H1 (cell line): ENCODE results near the gene PLK1. TPM values are rescaled to one million over a fixed set of nuclear protein-coding genes. Genes with fewer than 3 reads are reported as not detected.

ENCODE experiments used
- CTCF ChIA-PET: fragments of 300-600 bp; sonication (Branson Sonifier 250); formaldehyde crosslinking; loops from one replicate; lab custom pipeline; 2021; ENCODE audit not compliant: partially characterized antibody; lab: Charles Lee
- POLR2A ChIA-PET: fragments of 300-600 bp; sonication (Branson Sonifier 250); formaldehyde crosslinking; loops from one replicate; lab custom pipeline; 2021; ENCODE audit warnings: inconsistent platforms; ENCODE audit not compliant: partially characterized antibody; lab: Charles Lee
- DNase-seq, 2 experiments: peaks; one replicate each; pipeline versions ENCODE4 v3.0.0 to v3.0.0-alpha.2; 2010 to 2022; ENCODE audit warnings: low spot score in 2 of 2, low read depth in 1 of 2, mixed read lengths in 1 of 2
- FAIRE-seq: peaks from 2 replicates; lab custom pipeline; 2011; peaks lifted over from hg19 to GRCh38; lab: Jason Lieb, UNC
- H2AFZ ChIP-seq: 2 replicates; pipeline ENCODE4 v1.8.1; 2012; ENCODE audit warnings: low read length, inconsistent platforms
- H2AK5ac ChIP-seq: 2 replicates; pipeline ENCODE4 v1.6.1; 2013; ENCODE audit warnings: low read depth, low read length
- H2BK120ac ChIP-seq: replicated peaks from 2 replicates; pipeline ENCODE3; 2013; ENCODE audit warnings: low read depth, low read length, inconsistent platforms
- H2BK12ac ChIP-seq: 2 replicates; pipeline ENCODE4 v1.6.1; 2013; ENCODE audit warnings: low read depth, low read length
- H2BK15ac ChIP-seq: 2 replicates; pipeline ENCODE4 v1.6.1; 2013; ENCODE audit warnings: low read length
- H2BK20ac ChIP-seq: 2 replicates; pipeline ENCODE4 v1.6.1; 2013; ENCODE audit warnings: low read length
- H2BK5ac ChIP-seq: 2 replicates; pipeline ENCODE4 v1.6.1; 2013; ENCODE audit warnings: low read depth, low read length
- H3K14ac ChIP-seq: 2 replicates; pipeline ENCODE4 v1.6.1; 2013; ENCODE audit warnings: inconsistent platforms; ENCODE audit not compliant: insufficient read length
- H3K18ac ChIP-seq: 2 replicates; pipeline ENCODE4 v1.6.1; 2013; ENCODE audit warnings: low read length; ENCODE audit errors: extremely low read depth
- H3K23ac ChIP-seq: 2 replicates; pipeline ENCODE4 v1.6.1; 2013; ENCODE audit warnings: inconsistent platforms; ENCODE audit not compliant: insufficient read length
- H3K23me2 ChIP-seq: 2 replicates; pipeline ENCODE4 v1.6.1; 2013; ENCODE audit warnings: low read depth, low read length
- H3K27ac ChIP-seq: 2 replicates; pipeline ENCODE4 v1.6.1; 2011; ENCODE audit warnings: low read depth, low read length, inconsistent platforms
- H3K27me3 ChIP-seq, 4 experiments: replicated peaks in 1 of 4; 1 replicate in 1 of 4; 2 replicates in 3 of 4; pipeline versions ENCODE4 v1.6.1 to v1.8.1; 2011 to 2013; ENCODE audit warnings: low read length in 3 of 4, mild to moderate bottlenecking in 3 of 4, inconsistent platforms in 2 of 4, mixed read lengths in 2 of 4, moderate library complexity in 1 of 4; ENCODE audit not compliant: control insufficient read depth in 3 of 4, insufficient read depth in 3 of 4; ENCODE audit errors: extremely low read depth in 1 of 4
- H3K36me3 ChIP-seq, 4 experiments: 2 replicates each; pipeline versions ENCODE4 v1.6.1 to v1.8.1; 2011 to 2013; ENCODE audit warnings: mild to moderate bottlenecking in 4 of 4, low read length in 3 of 4, moderate library complexity in 2 of 4, control low read depth in 1 of 4, inconsistent platforms in 1 of 4; ENCODE audit not compliant: insufficient read depth in 4 of 4, control insufficient read depth in 2 of 4
- H3K4ac ChIP-seq: replicated peaks from 2 replicates; pipeline ENCODE3; 2013; ENCODE audit warnings: low read length, low read depth, mixed read lengths, inconsistent platforms; ENCODE audit not compliant: insufficient read length
- H3K4me1 ChIP-seq, 4 experiments: replicated peaks in 1 of 4; 1 replicate in 1 of 4; 2 replicates in 3 of 4; pipeline versions ENCODE4 v1.6.1 to v1.8.1; 2011 to 2013; ENCODE audit warnings: low read length in 3 of 4, inconsistent platforms in 2 of 4, mixed read lengths in 1 of 4; ENCODE audit not compliant: insufficient read depth in 4 of 4, control insufficient read depth in 3 of 4
- H3K4me2 ChIP-seq, 2 experiments: 2 replicates each; pipeline versions ENCODE4 v1.6.1 to v1.8.1; 2011 to 2013; ENCODE audit warnings: low read depth in 2 of 2, low read length in 2 of 2, control low read depth in 1 of 2, inconsistent platforms in 1 of 2, mild to moderate bottlenecking in 1 of 2; ENCODE audit not compliant: insufficient read depth in 1 of 2
- H3K4me3 ChIP-seq, 4 experiments: fragments of 200-600, 300-600 bp in 1 of 4; sonication (generic), shearing (Covaris generic), sonication (Bioruptor Twin) in 1 of 4; 2 replicates each; pipeline versions ENCODE4 v1.5.1 to v1.8.1; 2011 to 2016; ENCODE audit warnings: low read length in 4 of 4, low read depth in 3 of 4, control low read depth in 2 of 4, inconsistent platforms in 2 of 4, mild to moderate bottlenecking in 2 of 4, mixed read lengths in 1 of 4, moderate library complexity in 1 of 4; ENCODE audit not compliant: insufficient read depth in 2 of 4; ENCODE audit errors: extremely low read depth in 1 of 4
- H3K56ac ChIP-seq: replicated peaks from 2 replicates; pipeline ENCODE3; 2013; ENCODE audit warnings: low read depth, mild to moderate bottlenecking, mixed read lengths, low read length, inconsistent platforms; ENCODE audit not compliant: insufficient read length
- H3K79me1 ChIP-seq: 2 replicates; pipeline ENCODE4 v1.6.1; 2013; ENCODE audit warnings: low read depth, low read length, control low read depth
- H3K79me2 ChIP-seq, 2 experiments: 2 replicates each; pipeline versions ENCODE4 v1.6.1 to v1.8.1; 2012 to 2013; ENCODE audit warnings: low read length in 2 of 2, mild to moderate bottlenecking in 2 of 2, inconsistent platforms in 1 of 2; ENCODE audit not compliant: insufficient read depth in 2 of 2, control insufficient read depth in 1 of 2
- H3K9ac ChIP-seq, 4 experiments: replicated peaks in 1 of 4; 1 replicate in 1 of 4; 2 replicates in 3 of 4; pipeline versions ENCODE4 v1.6.1 to v1.8.1; 2011 to 2013; ENCODE audit warnings: low read depth in 3 of 4, low read length in 3 of 4, control low read depth in 2 of 4, mild to moderate bottlenecking in 2 of 4, moderate library complexity in 2 of 4, inconsistent platforms in 1 of 4; ENCODE audit errors: extremely low read depth in 1 of 4
- H3K9me3 ChIP-seq, 2 experiments: 2 replicates each; pipeline versions ENCODE4 v1.6.1 to v1.8.1; 2012 to 2013; ENCODE audit warnings: mild to moderate bottlenecking in 2 of 2, moderate library complexity in 2 of 2, control low read depth in 1 of 2, inconsistent platforms in 1 of 2, low read depth in 1 of 2, low read length in 1 of 2, mixed read lengths in 1 of 2; ENCODE audit not compliant: insufficient read depth in 2 of 2
- H4K20me1 ChIP-seq, 2 experiments: replicated peaks in 1 of 2; 2 replicates each; pipeline versions ENCODE3 to v1.8.1; 2011 to 2013; ENCODE audit warnings: inconsistent platforms in 2 of 2, low read length in 2 of 2, mild to moderate bottlenecking in 1 of 2; ENCODE audit not compliant: insufficient read depth in 2 of 2, control insufficient read depth in 1 of 2
- H4K5ac ChIP-seq: 2 replicates; pipeline ENCODE4 v1.6.1; 2013; ENCODE audit warnings: low read length, low read depth, mixed read lengths, inconsistent platforms; ENCODE audit not compliant: insufficient read length
- H4K8ac ChIP-seq: 2 replicates; pipeline ENCODE4 v1.8.0; 2013; ENCODE audit warnings: mild to moderate bottlenecking, moderate library complexity, low read length, inconsistent platforms; ENCODE audit not compliant: insufficient read depth; ENCODE audit errors: extremely low read depth
- H4K91ac ChIP-seq: replicated peaks from 2 replicates; pipeline ENCODE3; 2013; ENCODE audit warnings: low read length, mixed read lengths, inconsistent platforms; ENCODE audit not compliant: insufficient read length
- CBX8 ChIP-seq: fragments of 300-800, 300-1000 bp; sonication (generic); IDR thresholded peaks from 2 replicates; pipeline ENCODE4 v1.7.1; 2016; ENCODE audit warnings: low read depth, low read length, borderline replicate concordance
- CEBPB ChIP-seq: IDR thresholded peaks from 2 replicates; pipeline ENCODE4 v1.6.1; 2012; ENCODE audit warnings: low read depth, low read length
- FOSL1 ChIP-seq: IDR thresholded peaks from 2 replicates; pipeline ENCODE4 v1.6.1; 2011; ENCODE audit warnings: mild to moderate bottlenecking, low read depth, low read length, moderate library complexity; ENCODE audit not compliant: insufficient read depth
- HDAC2 ChIP-seq, 2 experiments: fragments of 300-600 bp in 1 of 2; sonication (generic) in 1 of 2; IDR thresholded peaks; 2 replicates each; pipeline ENCODE4 v1.6.1; 2011 to 2012; ENCODE audit warnings: low read depth in 2 of 2, low read length in 2 of 2, mild to moderate bottlenecking in 2 of 2, moderate library complexity in 2 of 2, borderline replicate concordance in 1 of 2, inconsistent platforms in 1 of 2
- WGBS, 2 experiments: shearing (Covaris generic) in 1 of 2; methylation state at CpG; one replicate each; pipeline versions ENCODE4 v1.1.6 to v1.1.7; 2013 to 2015; ENCODE audit warnings: low lambda C conversion rate in 2 of 2, mixed read lengths in 2 of 2, inconsistent platforms in 1 of 2, low coverage in 1 of 2, missing lambda C conversion rate in 1 of 2; ENCODE audit not compliant: insufficient replicate concordance in 2 of 2, insufficient coverage in 1 of 2, insufficient read length in 1 of 2; ENCODE audit errors: extremely low coverage in 1 of 2, missing lambda C conversion rate in 1 of 2; 5-methylcytosine and 5-hydroxymethylcytosine counted together
- polyA plus RNA-seq, 7 experiments: library from polyadenylated mRNA; depleted of rRNA in 3 of 7; stranded (reverse) in 5 of 7; unstranded in 2 of 7; fragments of >200 nt in 5 of 7; fragments of 200-250 nt in 2 of 7; gene quantifications; 1 replicate in 5 of 7; 2 replicates in 1 of 7; 4 replicates in 1 of 7; pipeline versions ENCODE4 v1.2.1 to v1.2.3, GENCODE V29; 2011 to 2013; ENCODE audit warnings: missing spikeins in 2 of 7, mixed read lengths in 2 of 7
- total RNA-seq: library from RNA; stranded (reverse); fragmentation: NEBNext Ultra II Directional; extraction: Animal tissue kit (Norgen Biotek cat#: 25700); gene quantifications from 2 replicates; pipeline ENCODE4 v1.2.1, GENCODE V29; 2021
- TF ChIP-seq, protein P1 (sequence below): IDR thresholded peaks from 2 replicates; pipeline ENCODE4 v1.6.1; 2012; ENCODE audit warnings: low read length, inconsistent platforms

PLK1 gene
- total and polyA plus RNA-seq, 2 of the 8 experiments (the other 6 are each of a cell fraction or from before 2014, with no cell fraction given), result 127 to 139 TPM

DNA sequence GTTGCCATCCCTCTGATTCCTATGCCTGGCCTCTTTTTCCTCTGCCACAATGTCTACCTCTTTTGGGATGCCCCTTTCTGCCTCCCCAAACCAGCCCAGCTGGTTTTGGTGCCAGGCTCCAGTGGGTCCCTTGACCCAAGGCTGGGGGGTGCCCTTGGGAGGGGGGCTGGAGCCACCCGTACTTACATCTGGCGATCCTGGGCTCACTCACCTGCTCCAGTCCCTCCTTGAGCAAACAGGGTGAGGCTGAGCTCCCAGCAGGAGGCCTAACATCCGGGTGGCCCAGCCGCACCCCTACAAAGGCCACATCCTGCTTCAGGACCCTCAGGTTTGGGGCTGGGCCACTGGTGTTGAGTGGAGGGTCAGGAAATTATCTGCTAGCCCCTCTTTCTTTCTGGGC is 33.1 kb downstream of the PLK1 start:
- Histone ChIP-seq H2BK5ac (no peak overlapping the region), H3K4me2 (peak overlapping the region in 1 of 2 experiments; percentile 73; a peak in 1 of 4 replicates), H4K91ac (no peak overlapping the region), H3K4me1 (no peaks in the 10 kb centered on the region; a peak in 1 of 7 replicates), H3K36me3 (no peaks in the 10 kb centered on the region), H2AK5ac (no peak overlapping the region), H3K4me3 (no peak overlapping the region), H4K8ac (no peak overlapping the region), H3K14ac (no peak overlapping the region), H3K18ac (no peak overlapping the region), H3K27ac (no peak overlapping the region), H3K79me1 (no peaks in the 10 kb centered on the region), H3K23me2 (peaks cover 10% of the 10 kb centered on the region; the same call in 1 of the 2 replicates), H2BK20ac (no peak overlapping the region), H3K27me3 (peaks cover 2 to 21% (median 19%) of the 10 kb centered on the region in 4 experiments), H3K4ac (no peak overlapping the region), H2BK15ac (no peak overlapping the region), H3K9ac (no peak overlapping the region)
- DNase-seq (no peak), FAIRE-seq (no peak)
- ChIA-PET POLR2A (interaction anchor here (0.5 to 1.8 kb wide), 6 partner anchors 8 to 92 kb away, joined by 3 to 5 read pairs (median 3); partner anchors contain the start of gene PLK1), CTCF (interaction anchor here (1.3 to 2.4 kb wide), 3 partner anchors 8 to 334 kb away, joined by 3 to 7 read pairs (median 3); no protein-coding TSS in a partner anchor)
- 90% methylated on average over 4 of the region's 4 CpGs; no CpG with 5 or more reads in 1 of the 2 experiments for WGBS, 2 experiments
- no peak for TF ChIP-seq CEBPB
- TF ChIP-seq FOSL1, result no peak
- TF ChIP-seq HDAC2 (IDR thresholded peaks at IDR 0.05; ENCODE audit: borderline replicate concordance in 1 of 2, low read depth in 2 of 2, low read length in 2 of 2), result no peak
- TF ChIP-seq, protein P1, sequence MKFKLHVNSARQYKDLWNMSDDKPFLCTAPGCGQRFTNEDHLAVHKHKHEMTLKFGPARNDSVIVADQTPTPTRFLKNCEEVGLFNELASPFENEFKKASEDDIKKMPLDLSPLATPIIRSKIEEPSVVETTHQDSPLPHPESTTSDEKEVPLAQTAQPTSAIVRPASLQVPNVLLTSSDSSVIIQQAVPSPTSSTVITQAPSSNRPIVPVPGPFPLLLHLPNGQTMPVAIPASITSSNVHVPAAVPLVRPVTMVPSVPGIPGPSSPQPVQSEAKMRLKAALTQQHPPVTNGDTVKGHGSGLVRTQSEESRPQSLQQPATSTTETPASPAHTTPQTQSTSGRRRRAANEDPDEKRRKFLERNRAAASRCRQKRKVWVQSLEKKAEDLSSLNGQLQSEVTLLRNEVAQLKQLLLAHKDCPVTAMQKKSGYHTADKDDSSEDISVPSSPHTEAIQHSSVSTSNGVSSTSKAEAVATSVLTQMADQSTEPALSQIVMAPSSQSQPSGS, result no peak
- no peak for TF ChIP-seq CBX8
- TF ChIP-seq, all 59 proteins: peak for 0
- H3K9me3 ChIP-seq, result peaks cover 8% of the 10 kb centered on the region in 2 experiments; a peak in 2 of 4 replicates
- H2BK12ac ChIP-seq, result no peak overlapping the region
- H4K5ac ChIP-seq, result no peak overlapping the region
- H2BK120ac ChIP-seq, result no peak overlapping the region
- H4K20me1 ChIP-seq, result no peaks in the 10 kb centered on the region
- no peak overlapping the region for H3K23ac ChIP-seq
- no peak overlapping the region for H3K56ac ChIP-seq
- H2AFZ ChIP-seq, result no peak overlapping the region
- no peaks in the 10 kb centered on the region for H3K79me2 ChIP-seq
